Left lung (tissue), 10 donors: Measurements from ENCODE around the gene MAG. TPM values are rescaled to one million over a fixed set of nuclear protein-coding genes. Genes with fewer than 3 reads are reported as not detected.
A peak's percentile ranks its signal among the peaks of the same experiment; 100 is the strongest.

ENCODE experiments used
- ATAC-seq: fragments of 200-7000 bp; cut with Tn5 transposase; one replicate; pipeline ENCODE4 v1.9.1; 2020; ENCODE audit warnings: moderate library complexity
- DNase-seq, 4 donors: peaks; one replicate each; pipeline ENCODE4 v3.0.0-alpha.2; 2013 to 2020
- H3K27ac ChIP-seq, 2 donors: fragments of 200-600 bp; sonication (generic) in 1 of 2; one replicate each; pipeline versions ENCODE4 v1.5.0 to v1.8.0; 2020 to 2021
- H3K27me3 ChIP-seq, 2 donors: fragments of 200-600 bp; sonication (generic) in 1 of 2; one replicate each; pipeline versions ENCODE4 v1.5.0 to v1.8.0; 2020 to 2021
- H3K36me3 ChIP-seq, 2 donors: fragments of 200-600 bp; sonication (generic) in 1 of 2; one replicate each; pipeline versions ENCODE4 v1.5.0 to v1.8.0; 2020 to 2021
- H3K4me1 ChIP-seq, 2 donors: fragments of 200-600 bp; one replicate each; pipeline ENCODE4 v1.8.0; 2021
- H3K4me3 ChIP-seq, 2 donors: fragments of 200-600 bp; sonication (generic) in 1 of 2; one replicate each; pipeline versions ENCODE4 v1.5.0 to v1.8.0; 2020 to 2021; ENCODE audit warnings: mild to moderate bottlenecking in 1 of 2
- H3K9me3 ChIP-seq, 2 donors: fragments of 200-600 bp; sonication (generic) in 1 of 2; one replicate each; pipeline versions ENCODE4 v1.5.0 to v1.8.0; 2020 to 2021
- CTCF ChIP-seq, 2 donors: fragments of 200-600 bp; sonication (generic) in 1 of 2; IDR thresholded peaks; one replicate each; pipeline versions ENCODE4 v1.5.0 to v1.8.0; 2021; ENCODE audit warnings: antibody characterized with exemption in 2 of 2
- intact Hi-C, 2 donors: fragments of 100-400 bp; cut with DNase I; formaldehyde crosslinking; loops; one replicate each; pipeline versions ENCODE4 v1.11.2 to v1.14.2; 2022
- polyA plus RNA-seq, 6 donors: library from polyadenylated mRNA; unstranded; fragments of 120-200 nt; gene quantifications; one replicate each; pipeline ENCODE4 v1.2.1, GENCODE V29; 2013; ENCODE audit not compliant: insufficient read length in 6 of 6
- total RNA-seq, 2 donors: library from RNA; stranded (reverse); fragmentation: NEBNext Ultra II Directional; extraction: Animal tissue kit (Norgen Biotek cat#: 25700); gene quantifications; one replicate each; pipeline ENCODE4 v1.2.1, GENCODE V29; 2021
- donor health status: DM: no; HTN: yes; CAD: no.
- donor health status: DM: no; HTN: no; CAD: no.

MAG gene
- total and polyA plus RNA-seq, 8 donors = 1.3 to 14.4 (median 6.2) TPM; not detected in 2

GRCh38 chr19:35272122-35272719, 19.7 kb upstream of the MAG start:
- no peak overlapping the region for H3K4me3 ChIP-seq
- H3K27me3 ChIP-seq = no peaks in the 10 kb centered on the region
- no peak for TF ChIP-seq CTCF (IDR thresholded peaks at IDR 0.05)
- DNase-seq (no peak), ATAC-seq (no peak)
- H3K4me1 ChIP-seq = peaks cover 4 to 42% of the 10 kb centered on the region in 2 donors
- peaks cover 0 to 74% of the 10 kb centered on the region in 2 donors for H3K36me3 ChIP-seq
- intact Hi-C loops = no loop called here
- H3K9me3 ChIP-seq = no peaks in the 10 kb centered on the region
- peak overlapping the region in 1 of 2 donors; percentile 33 for H3K27ac ChIP-seq

GRCh38 chr19:35272954-35273649, 18.9 kb upstream of the MAG start:
- H3K4me3 ChIP-seq = no peak overlapping the region
- TF ChIP-seq CTCF (IDR thresholded peaks at IDR 0.05) = no peak
- DNase-seq (no peak), ATAC-seq (no peak)
- intact Hi-C loops = no loop called here
- no peaks in the 10 kb centered on the region for H3K27me3 ChIP-seq
- H3K27ac ChIP-seq = no peak overlapping the region
- no peaks in the 10 kb centered on the region for H3K9me3 ChIP-seq
- H3K4me1 ChIP-seq = peaks cover 3 to 41% of the 10 kb centered on the region in 2 donors
- peaks cover 0 to 83% of the 10 kb centered on the region in 2 donors for H3K36me3 ChIP-seq

GRCh38 chr19:35273686-35274259, 18.2 kb upstream of the MAG start:
- Histone ChIP-seq H3K9me3 (no peaks in the 10 kb centered on the region), H3K4me1 (peaks cover 3 to 41% of the 10 kb centered on the region in 2 donors), H3K27ac (no peak overlapping the region), H3K36me3 (peaks cover 0 to 90% of the 10 kb centered on the region in 2 donors), H3K27me3 (no peaks in the 10 kb centered on the region), H3K4me3 (no peak overlapping the region)
- ATAC-seq = no peak
- TF ChIP-seq CTCF (IDR thresholded peaks at IDR 0.05) = no peak
- DNase-seq = no peak
- intact Hi-C loops = no loop called here

- no peak for TF ChIP-seq CTCF (IDR thresholded peaks at IDR 0.05)
Observed at GRCh38 chr19:35274323-35274722, 17.6 kb upstream of the MAG start.

GRCh38 chr19:35276706-35277281, 15.2 kb upstream of the MAG start:
- H3K27ac ChIP-seq = no peak overlapping the region
- no peak overlapping the region for H3K4me3 ChIP-seq
- no peak for ATAC-seq
- H3K9me3 ChIP-seq = no peaks in the 10 kb centered on the region
- no peak for DNase-seq
- intact Hi-C loops = no loop called here
- peaks cover 0 to 81% of the 10 kb centered on the region in 2 donors for H3K36me3 ChIP-seq
- peaks cover 0 to 28% of the 10 kb centered on the region in 2 donors for H3K4me1 ChIP-seq
- peaks cover 0 to 4% of the 10 kb centered on the region in 2 donors for H3K27me3 ChIP-seq
- TF ChIP-seq CTCF (IDR thresholded peaks at IDR 0.05) = no peak

More at GRCh38 chr19:35274323-35274722, 17.6 kb upstream of the MAG start:
- Histone ChIP-seq H3K9me3 (no peaks in the 10 kb centered on the region), H3K4me3 (no peak overlapping the region), H3K27ac (no peak overlapping the region), H3K27me3 (no peaks in the 10 kb centered on the region), H3K4me1 (peaks cover 3 to 41% of the 10 kb centered on the region in 2 donors), H3K36me3 (peaks cover 0 to 95% of the 10 kb centered on the region in 2 donors)
- ATAC-seq (no peak), DNase-seq (no peak)
- intact Hi-C loops = no loop called here
